HCT116 (cell line): ENCODE data around the gene AFAP1L2.

Experiments used
- EZH2 ChIP-seq: fragments of 200-600 bp; sonication (generic); IDR thresholded peaks from 2 replicates; pipeline ENCODE4 v1.6.1; 2017; ENCODE audit warnings: antibody characterized with exemption, mixed run types
- EZH2phosphoT487 ChIP-seq: fragments of 200-600 bp; IDR thresholded peaks from 2 replicates; pipeline ENCODE4 v1.6.1; 2018; ENCODE audit warnings: antibody characterized with exemption, borderline replicate concordance
- JUND ChIP-seq: IDR thresholded peaks from 2 replicates; pipeline ENCODE4 v1.6.1; 2012
- POLR2A ChIP-seq: IDR thresholded peaks from 2 replicates; pipeline ENCODE4 v1.7.0; 2011; ENCODE audit warnings: borderline replicate concordance; ENCODE audit not compliant: insufficient read depth, insufficient read length; ENCODE audit errors: extremely low read depth
- POLR2AphosphoS5 ChIP-seq: IDR thresholded peaks from 2 replicates; pipeline ENCODE4 v1.6.1; 2011; ENCODE audit warnings: mild to moderate bottlenecking, low read depth, low read length, moderate library complexity
- REST ChIP-seq: IDR thresholded peaks from 2 replicates; pipeline ENCODE4 v1.6.1; 2012; ENCODE audit warnings: low read depth
- SP1 ChIP-seq: IDR thresholded peaks from 2 replicates; pipeline ENCODE4 v1.6.1; 2012; ENCODE audit warnings: low read depth
- YY1 ChIP-seq: IDR thresholded peaks from 2 replicates; pipeline ENCODE4 v1.6.1; 2011; ENCODE audit warnings: low read length, low read depth, moderate library complexity, mild to moderate bottlenecking; ENCODE audit not compliant: insufficient replicate concordance; ENCODE audit errors: extremely low read depth
- ZBTB33 ChIP-seq: IDR thresholded peaks from 2 replicates; pipeline ENCODE4 v1.6.1; 2011; ENCODE audit warnings: mild to moderate bottlenecking, low read length, moderate library complexity; ENCODE audit not compliant: insufficient replicate concordance; ENCODE audit errors: extremely low read depth
- ZNF274 ChIP-seq: fragments of 200-500 bp; sonication (Bioruptor generic); IDR thresholded peaks from 2 replicates; pipeline ENCODE4 v1.6.1; 2014; ENCODE audit warnings: mild to moderate bottlenecking, low read depth, low read length, inconsistent platforms
- TF ChIP-seq, protein P1 (sequence below), 3 experiments: fragments of 200-600 bp in 1 of 3; sonication (generic) in 1 of 3; IDR thresholded peaks in 2 of 3; conservative IDR thresholded peaks in 1 of 3; 2 replicates each; pipeline ENCODE4 v1.5.1; 2012 to 2017; ENCODE audit warnings: low read depth in 2 of 3, low read length in 2 of 3, antibody characterized with exemption in 1 of 3, borderline replicate concordance in 1 of 3, control low read depth in 1 of 3, mild to moderate bottlenecking in 1 of 3, mixed read lengths in 1 of 3, mixed run types in 1 of 3, moderate library complexity in 1 of 3; ENCODE audit not compliant: insufficient read depth in 1 of 3
- TF ChIP-seq, protein P2 (sequence below): IDR thresholded peaks from 2 replicates; pipeline ENCODE4 v1.6.1; 2012
- TF ChIP-seq, protein P3 (sequence below): IDR thresholded peaks from 2 replicates; pipeline ENCODE4 v1.6.1; 2012

DNA sequence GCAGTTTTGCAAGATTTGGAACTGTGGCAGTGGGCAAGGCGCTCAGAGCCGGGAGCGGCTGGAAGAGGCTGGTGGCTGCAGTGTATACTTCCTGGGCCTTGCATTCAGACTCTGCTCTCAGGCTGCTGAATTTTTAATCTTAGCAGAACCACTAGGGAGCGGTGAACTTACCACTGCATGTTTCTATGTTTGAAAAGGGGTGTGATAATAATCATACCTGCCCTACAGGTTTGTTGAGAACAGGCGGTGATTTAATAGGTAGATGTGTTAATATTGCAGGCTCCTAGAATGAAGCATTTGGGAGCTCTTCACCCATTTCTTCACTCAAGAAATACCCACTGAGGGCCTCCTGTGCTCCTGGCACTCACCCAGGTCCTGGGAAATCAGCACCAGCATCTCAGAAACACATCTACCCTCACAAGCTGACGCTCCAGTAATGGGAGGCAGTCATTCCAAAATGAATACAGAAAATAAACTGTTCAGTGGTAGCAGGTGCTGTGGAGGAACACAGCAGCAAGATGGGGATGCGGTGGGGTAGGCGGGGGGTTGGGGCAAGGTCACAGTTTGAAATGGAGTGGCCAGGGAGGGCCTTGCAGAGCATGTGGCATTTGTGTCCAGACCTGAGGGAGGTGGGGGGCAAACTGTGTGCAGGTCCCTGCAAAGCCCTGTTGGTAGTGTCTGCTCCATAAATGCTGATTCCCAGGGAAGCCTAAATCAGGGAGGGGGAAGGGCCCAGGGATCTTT lies 124.2 kb downstream of the AFAP1L2 start:
- TF ChIP-seq, protein P1, sequence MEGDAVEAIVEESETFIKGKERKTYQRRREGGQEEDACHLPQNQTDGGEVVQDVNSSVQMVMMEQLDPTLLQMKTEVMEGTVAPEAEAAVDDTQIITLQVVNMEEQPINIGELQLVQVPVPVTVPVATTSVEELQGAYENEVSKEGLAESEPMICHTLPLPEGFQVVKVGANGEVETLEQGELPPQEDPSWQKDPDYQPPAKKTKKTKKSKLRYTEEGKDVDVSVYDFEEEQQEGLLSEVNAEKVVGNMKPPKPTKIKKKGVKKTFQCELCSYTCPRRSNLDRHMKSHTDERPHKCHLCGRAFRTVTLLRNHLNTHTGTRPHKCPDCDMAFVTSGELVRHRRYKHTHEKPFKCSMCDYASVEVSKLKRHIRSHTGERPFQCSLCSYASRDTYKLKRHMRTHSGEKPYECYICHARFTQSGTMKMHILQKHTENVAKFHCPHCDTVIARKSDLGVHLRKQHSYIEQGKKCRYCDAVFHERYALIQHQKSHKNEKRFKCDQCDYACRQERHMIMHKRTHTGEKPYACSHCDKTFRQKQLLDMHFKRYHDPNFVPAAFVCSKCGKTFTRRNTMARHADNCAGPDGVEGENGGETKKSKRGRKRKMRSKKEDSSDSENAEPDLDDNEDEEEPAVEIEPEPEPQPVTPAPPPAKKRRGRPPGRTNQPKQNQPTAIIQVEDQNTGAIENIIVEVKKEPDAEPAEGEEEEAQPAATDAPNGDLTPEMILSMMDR (IDR thresholded peaks at IDR 0.05 in 2 of 3, conservative IDR thresholded peaks at IDR 0.05 in 1 of 3; ENCODE audit: borderline replicate concordance in 1 of 3, insufficient read depth in 1 of 3, low read depth in 2 of 3, low read length in 2 of 3): no peak
- TF ChIP-seq SP1 (no peak), EZH2phosphoT487 (no peak), ZNF274 (no peak), POLR2A (no peak), ZBTB33 (no peak), YY1 (no peak), JUND (no peak), EZH2 (no peak), POLR2AphosphoS5 (no peak), REST (no peak)
- TF ChIP-seq, protein P2, sequence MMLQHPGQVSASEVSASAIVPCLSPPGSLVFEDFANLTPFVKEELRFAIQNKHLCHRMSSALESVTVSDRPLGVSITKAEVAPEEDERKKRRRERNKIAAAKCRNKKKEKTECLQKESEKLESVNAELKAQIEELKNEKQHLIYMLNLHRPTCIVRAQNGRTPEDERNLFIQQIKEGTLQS: no peak
- TF ChIP-seq, protein P3, sequence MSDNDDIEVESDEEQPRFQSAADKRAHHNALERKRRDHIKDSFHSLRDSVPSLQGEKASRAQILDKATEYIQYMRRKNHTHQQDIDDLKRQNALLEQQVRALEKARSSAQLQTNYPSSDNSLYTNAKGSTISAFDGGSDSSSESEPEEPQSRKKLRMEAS: no peak
